IgD-negative memory B cell (primary cell): ENCODE results near the gene GPATCH2. TPM values are rescaled to one million over a fixed set of nuclear protein-coding genes. Genes with fewer than 3 reads are reported as not detected.

Source experiments
- H3K27ac Mint-ChIP-seq, 3 donors: one replicate each; pipeline ENCODE4 v1.8.0; 2020 to 2022; ENCODE audit warnings: mild to moderate bottlenecking in 3 of 3, mixed read lengths in 3 of 3, moderate library complexity in 1 of 3
- H3K27me3 Mint-ChIP-seq: one replicate; pipeline ENCODE4 v1.8.0; 2021; ENCODE audit warnings: mixed read lengths
- H3K36me3 Mint-ChIP-seq: one replicate; pipeline ENCODE4 v1.8.0; 2020; ENCODE audit warnings: mild to moderate bottlenecking, mixed read lengths
- H3K4me1 Mint-ChIP-seq, 3 donors: one replicate each; pipeline ENCODE4 v1.8.0; 2020 to 2022; ENCODE audit warnings: mixed read lengths in 3 of 3, mild to moderate bottlenecking in 1 of 3
- H3K4me3 Mint-ChIP-seq, 4 donors: one replicate each; pipeline ENCODE4 v1.8.0; 2020 to 2022; ENCODE audit warnings: mild to moderate bottlenecking in 4 of 4, mixed read lengths in 4 of 4, moderate library complexity in 3 of 4
- H3K9me3 Mint-ChIP-seq, 3 donors: one replicate each; pipeline ENCODE4 v1.8.0; 2020 to 2021; ENCODE audit warnings: mixed read lengths in 3 of 3, mild to moderate bottlenecking in 1 of 3
- polyA plus RNA-seq: library from polyadenylated mRNA; unstranded; fragments of 300-500 nt; fragmentation: Illumina TruSeq; gene quantifications from one replicate; pipeline ENCODE4 v1.2.3, GENCODE V29; 2021

Gene GPATCH2
- polyA plus RNA-seq = 2.9 TPM

DNA sequence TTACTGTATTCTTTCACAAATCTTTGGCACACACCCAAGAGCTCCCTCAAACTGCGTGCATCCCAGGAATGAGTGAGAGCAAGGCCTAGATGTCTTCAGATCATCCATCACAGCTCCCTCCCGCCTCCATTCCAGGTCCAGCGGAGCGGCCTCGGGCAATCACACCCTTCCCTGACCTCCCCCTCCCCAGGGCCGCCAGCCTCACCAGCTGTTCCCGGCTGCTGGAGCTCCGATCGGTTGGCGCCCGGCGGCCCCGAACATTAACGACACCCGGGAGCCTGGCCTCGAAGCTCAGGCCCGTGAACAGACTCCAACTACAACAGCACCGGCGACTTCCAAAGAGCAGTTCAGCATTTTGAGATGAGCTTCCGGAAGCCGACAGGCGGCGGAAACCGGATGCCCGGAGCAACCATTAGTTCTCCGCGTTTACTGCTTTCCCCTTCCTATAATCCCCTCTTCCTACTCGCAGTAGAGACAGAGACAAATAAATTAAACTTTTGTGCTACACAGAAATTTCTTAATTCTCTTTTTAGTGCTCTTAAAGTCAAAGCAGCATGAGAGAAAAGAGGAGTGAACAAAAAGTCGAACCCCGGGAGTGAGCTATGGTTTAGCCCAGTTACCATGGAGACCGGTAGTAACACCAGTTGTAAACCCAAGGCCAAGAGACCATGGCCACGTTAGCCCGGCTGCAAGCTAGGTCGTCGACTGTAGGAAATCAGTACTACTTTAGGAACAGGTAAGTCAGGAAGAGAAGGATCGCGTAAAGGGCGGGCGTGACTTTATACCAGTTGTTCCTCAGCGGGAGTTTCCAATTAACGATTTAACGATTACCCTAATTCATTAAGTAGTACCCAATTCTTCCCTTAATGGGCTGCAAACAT is at the start of gene GPATCH2, which contains the start of gene SPATA17:
TSS of gene GPATCH2 (minus strand) at position 380 of the 881 bp plus-strand sequence. CDS start at position 261, 119 bp downstream.
TSS of gene SPATA17 (plus strand) at position 634 of the 881 bp plus-strand sequence. CDS start at position 669, 35 bp downstream.
- H3K27me3 Mint-ChIP-seq = peaks cover 1% of the 10 kb centered on the region
- H3K9me3 Mint-ChIP-seq = no peaks in the 10 kb centered on the region
- peaks cover 9 to 27% (median 14%) of the 10 kb centered on the region in 3 donors for H3K4me1 Mint-ChIP-seq
- no peaks in the 10 kb centered on the region for H3K36me3 Mint-ChIP-seq
- H3K4me3 Mint-ChIP-seq = peak within 1 kb of the TSS; percentile 92 to 100 (median 98)
- peak within 1 kb of the TSS; percentile 98 to 100 (median 100) for H3K27ac Mint-ChIP-seq

DNA sequence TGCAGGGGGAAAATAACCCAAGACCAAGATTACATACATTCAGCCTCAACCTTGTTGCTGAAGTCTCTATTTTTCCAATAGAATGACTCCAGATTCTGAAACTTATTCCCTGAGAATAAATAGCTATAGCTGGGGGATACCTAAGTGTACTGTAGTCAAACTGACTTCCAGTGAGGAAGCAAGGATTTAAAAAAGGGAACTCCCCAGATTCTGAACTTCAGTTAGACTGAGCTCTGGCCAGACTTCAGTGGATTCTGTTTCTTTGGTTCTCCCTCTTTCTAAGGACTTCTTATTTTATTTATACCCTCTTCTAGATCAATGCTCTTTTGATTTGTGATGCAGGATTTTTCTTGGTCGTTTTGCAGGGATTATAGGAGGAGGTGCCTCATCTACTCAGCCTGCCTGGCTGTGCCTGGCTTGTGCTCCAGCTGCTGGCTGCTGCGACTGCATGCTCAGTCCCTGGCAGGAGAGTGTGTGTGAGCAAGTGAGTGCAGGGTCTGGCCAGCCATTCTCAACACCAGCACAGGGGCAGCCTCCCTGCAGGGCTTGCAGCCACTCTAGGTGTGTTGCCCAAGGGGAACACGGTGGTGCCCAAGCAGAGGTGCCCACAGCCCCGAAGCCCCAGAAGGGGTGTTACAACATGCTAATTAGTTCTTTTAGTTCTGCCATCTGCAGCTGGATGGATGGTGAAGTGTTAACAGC is 43.3 kb upstream of the GPATCH2 start:
- no peaks in the 10 kb centered on the region for H3K27me3 Mint-ChIP-seq
- H3K4me3 Mint-ChIP-seq = no peak overlapping the region
- H3K36me3 Mint-ChIP-seq = no peaks in the 10 kb centered on the region
- H3K4me1 Mint-ChIP-seq = peaks cover 0 to 5% (median 0%) of the 10 kb centered on the region in 3 donors
- no peaks in the 10 kb centered on the region for H3K9me3 Mint-ChIP-seq
- H3K27ac Mint-ChIP-seq = no peak overlapping the region

DNA sequence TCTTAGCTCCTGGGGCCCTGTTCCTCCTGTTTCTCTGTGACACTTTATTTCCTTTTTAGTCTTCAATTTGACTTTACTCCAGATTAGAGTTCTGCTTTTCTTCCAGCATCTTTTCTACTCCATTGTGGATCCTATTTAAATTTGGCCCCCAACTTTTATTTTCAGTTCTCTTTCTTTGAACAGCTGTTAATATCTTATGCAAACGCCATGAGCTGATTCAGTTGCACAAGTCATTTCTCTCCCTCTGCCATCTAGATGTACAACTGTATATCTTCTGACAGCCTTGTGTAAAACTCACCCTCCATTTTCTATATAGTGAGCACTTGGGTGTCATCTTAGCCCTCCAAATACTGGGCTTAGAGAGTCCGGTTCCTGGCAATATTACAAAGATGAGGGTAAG is 42.5 kb upstream of the GPATCH2 start:
- H3K36me3 Mint-ChIP-seq = no peaks in the 10 kb centered on the region
- no peak overlapping the region for H3K4me3 Mint-ChIP-seq
- H3K27ac Mint-ChIP-seq = no peak overlapping the region
- peaks cover 0 to 5% (median 0%) of the 10 kb centered on the region in 3 donors for H3K4me1 Mint-ChIP-seq
- H3K9me3 Mint-ChIP-seq = no peaks in the 10 kb centered on the region
- H3K27me3 Mint-ChIP-seq = no peaks in the 10 kb centered on the region

DNA sequence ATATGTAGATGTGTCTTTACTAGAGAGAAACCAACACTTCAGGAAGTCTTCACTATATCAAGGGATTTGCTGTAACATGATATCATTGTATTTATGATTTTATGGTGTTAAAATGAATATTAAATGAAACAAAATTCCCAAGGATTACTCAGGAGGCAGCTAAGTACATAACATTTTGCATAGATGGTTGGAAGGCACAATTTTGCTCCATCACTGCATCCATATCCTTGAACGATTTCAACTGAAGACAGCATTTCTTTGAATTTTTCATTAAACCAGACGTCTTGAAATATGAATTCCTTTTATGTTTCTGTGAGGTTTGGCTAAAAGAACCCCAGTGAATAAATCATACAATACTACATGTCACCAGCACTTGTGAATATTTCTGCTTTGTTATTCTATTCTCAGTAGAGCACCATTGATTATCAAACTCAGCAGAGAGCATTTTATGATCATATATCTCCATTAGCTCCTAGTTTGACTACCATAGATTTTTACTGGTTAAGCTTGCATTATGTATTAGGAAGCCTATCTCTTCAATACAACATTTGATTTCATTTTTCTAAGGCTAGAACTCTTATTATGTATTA is 37.6 kb upstream of the GPATCH2 start:
- peaks cover 0 to 2% (median 0%) of the 10 kb centered on the region in 3 donors for H3K4me1 Mint-ChIP-seq
- no peaks in the 10 kb centered on the region for H3K9me3 Mint-ChIP-seq

DNA sequence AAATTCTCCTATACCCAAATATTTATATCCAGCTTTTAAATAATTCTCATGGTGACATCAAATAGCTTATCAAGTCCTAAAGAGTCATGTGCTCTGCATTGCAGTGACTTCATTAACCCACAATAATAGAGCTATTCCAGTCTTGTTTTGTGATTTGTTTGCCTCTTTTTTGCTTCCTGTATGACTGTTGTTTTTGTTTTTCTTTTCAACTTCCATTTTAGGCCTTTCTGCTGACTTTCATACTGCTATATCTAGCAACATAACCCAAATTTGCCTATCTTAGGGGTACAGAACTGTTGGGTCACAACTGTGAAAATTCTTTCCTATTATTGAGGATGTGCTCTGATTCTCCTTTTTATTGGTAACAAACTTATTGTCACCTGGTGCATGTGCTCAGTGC is 30.5 kb upstream of the GPATCH2 start:
- H3K4me3 Mint-ChIP-seq = no peak overlapping the region
- H3K9me3 Mint-ChIP-seq = no peaks in the 10 kb centered on the region
- no peaks in the 10 kb centered on the region for H3K36me3 Mint-ChIP-seq
- no peaks in the 10 kb centered on the region for H3K4me1 Mint-ChIP-seq
- no peak overlapping the region for H3K27ac Mint-ChIP-seq
- no peaks in the 10 kb centered on the region for H3K27me3 Mint-ChIP-seq

More for the DNA sequence above, 37.6 kb upstream of the GPATCH2 start:
- H3K27ac Mint-ChIP-seq = no peak overlapping the region
- no peaks in the 10 kb centered on the region for H3K36me3 Mint-ChIP-seq
- H3K27me3 Mint-ChIP-seq = no peaks in the 10 kb centered on the region
- H3K4me3 Mint-ChIP-seq = no peak overlapping the region

DNA sequence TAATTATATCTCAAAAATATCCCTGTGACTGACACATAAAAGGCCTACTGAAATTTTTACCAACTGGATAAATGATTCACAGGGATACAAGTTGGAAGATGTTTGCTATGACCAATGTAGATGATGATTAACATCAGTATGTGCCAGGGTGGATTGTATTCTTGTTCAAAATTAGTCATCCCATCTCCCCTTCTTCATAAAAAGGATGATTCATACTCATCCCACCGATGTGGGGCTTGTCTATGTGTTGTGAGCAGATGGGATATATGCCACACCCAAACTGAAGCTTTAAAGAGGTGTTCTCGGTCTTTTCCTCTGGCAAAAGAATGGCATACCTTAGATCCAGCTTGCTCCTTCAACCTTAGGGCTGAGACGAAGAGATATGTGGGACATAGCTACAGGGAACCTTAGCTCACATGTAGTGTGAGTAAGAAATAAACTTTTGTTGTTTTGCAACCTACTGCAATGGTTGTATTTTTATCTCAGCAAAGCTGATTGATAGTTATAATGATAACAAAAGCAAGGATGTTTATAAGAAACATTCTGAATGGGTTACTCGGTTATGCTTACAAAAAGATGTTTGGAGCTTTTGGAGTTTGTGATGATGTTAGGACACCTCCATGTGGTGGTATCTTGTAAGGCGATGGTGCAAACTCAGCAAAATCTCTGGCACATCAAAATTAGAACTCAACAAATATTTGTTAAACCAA is 29.6 kb upstream of the GPATCH2 start:
- Mint-ChIP-seq H3K27me3 (no peaks in the 10 kb centered on the region), H3K4me3 (no peak overlapping the region), H3K27ac (no peak overlapping the region), H3K36me3 (no peaks in the 10 kb centered on the region), H3K9me3 (no peaks in the 10 kb centered on the region), H3K4me1 (no peaks in the 10 kb centered on the region)

DNA sequence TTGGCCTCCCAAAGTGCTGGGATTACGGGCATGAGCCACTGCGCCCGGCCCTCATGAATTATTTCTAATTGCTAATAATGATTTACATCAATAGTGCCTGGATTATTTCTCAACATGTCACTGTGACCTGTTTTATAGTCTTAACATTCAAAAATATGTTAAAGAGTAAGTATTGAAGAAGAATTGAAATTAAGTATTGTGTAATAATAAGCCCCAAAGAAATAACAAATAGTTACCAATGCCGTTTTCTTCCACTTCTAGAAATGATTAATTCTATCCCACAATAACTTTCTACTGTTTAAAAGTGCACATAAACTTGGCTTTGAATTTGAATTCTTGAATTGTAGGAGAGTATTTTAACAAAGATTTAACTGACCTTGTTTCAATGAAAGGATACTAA is 19.8 kb upstream of the GPATCH2 start:
- Mint-ChIP-seq H3K36me3 (no peaks in the 10 kb centered on the region), H3K4me1 (no peaks in the 10 kb centered on the region), H3K27me3 (peaks cover 3% of the 10 kb centered on the region), H3K4me3 (no peak overlapping the region), H3K9me3 (peaks cover 0 to 1% (median 0%) of the 10 kb centered on the region in 3 donors), H3K27ac (no peak overlapping the region)

DNA sequence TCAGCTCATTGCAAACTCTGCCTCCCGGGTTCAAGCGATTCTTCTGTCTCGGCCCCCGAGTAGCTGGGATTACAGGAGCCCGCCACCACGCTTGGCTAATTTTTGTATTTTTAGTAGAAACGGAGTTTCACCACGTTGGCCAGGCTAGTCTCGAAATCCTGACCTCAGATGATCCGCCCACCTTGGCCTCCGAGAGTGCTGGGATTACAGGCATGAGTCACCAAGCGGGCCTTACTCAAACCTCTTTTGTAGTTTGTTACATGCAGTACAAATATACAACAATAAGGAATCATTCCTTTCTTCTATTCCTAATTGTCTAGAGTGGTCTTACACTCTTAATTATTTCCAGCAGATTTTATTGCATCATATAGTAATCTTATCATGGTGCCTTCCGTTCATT is 16.9 kb upstream of the GPATCH2 start:
- Mint-ChIP-seq H3K27me3 (peaks cover 5% of the 10 kb centered on the region), H3K27ac (no peak overlapping the region), H3K36me3 (no peaks in the 10 kb centered on the region), H3K4me3 (no peak overlapping the region), H3K9me3 (peaks cover 0 to 1% (median 0%) of the 10 kb centered on the region in 3 donors), H3K4me1 (no peaks in the 10 kb centered on the region)

DNA sequence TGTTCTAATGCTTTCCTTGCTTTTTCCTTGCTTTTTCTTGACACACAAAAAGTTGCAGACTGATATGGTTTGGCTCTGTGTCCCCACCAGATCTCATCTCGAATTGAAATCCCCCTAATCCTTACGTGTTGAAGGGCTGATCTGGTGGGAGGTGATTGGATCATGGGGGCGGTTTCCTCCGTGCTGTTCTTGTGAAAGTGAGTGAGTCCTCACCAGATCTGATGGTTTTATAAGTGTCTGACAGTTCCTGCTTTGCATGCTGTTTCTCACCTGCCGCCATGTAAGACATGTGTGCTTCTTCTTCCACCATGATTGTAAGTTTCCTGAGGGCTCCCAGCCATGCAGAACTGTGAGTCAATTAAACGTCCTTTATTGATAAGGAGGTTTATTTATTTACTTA is 11.6 kb upstream of the GPATCH2 start:
- Mint-ChIP-seq H3K27ac (no peak overlapping the region), H3K4me3 (no peak overlapping the region), H3K36me3 (no peaks in the 10 kb centered on the region), H3K9me3 (peaks cover 0 to 5% (median 1%) of the 10 kb centered on the region in 3 donors), H3K27me3 (peaks cover 4% of the 10 kb centered on the region), H3K4me1 (no peaks in the 10 kb centered on the region)

DNA sequence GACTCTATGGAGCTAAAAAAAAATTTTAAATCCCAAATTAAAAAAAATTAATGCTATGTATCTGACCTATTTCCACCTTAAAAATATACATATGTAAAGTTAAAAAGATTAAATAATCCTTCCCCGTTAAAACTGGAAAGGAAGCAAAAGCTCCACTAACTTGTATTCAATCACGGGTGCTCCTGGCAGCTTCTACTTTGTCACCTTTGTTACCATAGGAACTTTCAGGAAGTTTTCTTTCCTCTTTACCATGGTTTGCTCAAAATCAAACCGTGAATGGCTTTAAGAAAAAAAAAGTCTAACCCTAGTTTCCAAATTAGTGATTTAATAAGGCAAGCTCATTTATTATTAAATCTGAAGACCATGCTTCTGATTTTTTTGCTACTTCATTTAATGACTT is 3.5 kb downstream of the GPATCH2 start:
- Mint-ChIP-seq H3K4me1 (peaks cover 16 to 28% (median 19%) of the 10 kb centered on the region in 3 donors), H3K27me3 (no peaks in the 10 kb centered on the region), H3K36me3 (no peaks in the 10 kb centered on the region)

DNA sequence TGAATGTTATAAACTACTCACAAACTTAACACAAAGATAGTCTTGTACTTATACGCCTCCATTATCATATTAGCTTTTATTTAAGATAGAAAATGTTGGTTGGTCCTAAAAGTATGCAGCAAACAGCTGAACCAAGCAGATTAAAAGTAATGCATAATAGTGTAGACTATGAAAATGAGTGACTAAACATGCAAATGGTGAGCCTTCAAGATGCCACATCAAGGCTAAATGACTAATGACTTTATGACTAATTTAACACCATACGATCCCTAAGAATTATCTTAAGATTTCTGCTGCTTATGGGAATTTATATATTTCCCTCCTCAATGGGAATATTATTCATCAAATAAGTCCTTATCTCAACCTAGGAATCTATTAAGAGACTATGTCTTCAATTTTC is 4.6 kb downstream of the GPATCH2 start:
- no peaks in the 10 kb centered on the region for H3K27me3 Mint-ChIP-seq
- no peak overlapping the region for H3K4me3 Mint-ChIP-seq
- H3K27ac Mint-ChIP-seq = no peak overlapping the region
- H3K36me3 Mint-ChIP-seq = no peaks in the 10 kb centered on the region
- peaks cover 18 to 31% (median 19%) of the 10 kb centered on the region in 3 donors for H3K4me1 Mint-ChIP-seq
- no peaks in the 10 kb centered on the region for H3K9me3 Mint-ChIP-seq

More for the DNA sequence above, 3.5 kb downstream of the GPATCH2 start:
- Mint-ChIP-seq H3K9me3 (no peaks in the 10 kb centered on the region), H3K4me3 (no peak overlapping the region), H3K27ac (no peak overlapping the region)

DNA sequence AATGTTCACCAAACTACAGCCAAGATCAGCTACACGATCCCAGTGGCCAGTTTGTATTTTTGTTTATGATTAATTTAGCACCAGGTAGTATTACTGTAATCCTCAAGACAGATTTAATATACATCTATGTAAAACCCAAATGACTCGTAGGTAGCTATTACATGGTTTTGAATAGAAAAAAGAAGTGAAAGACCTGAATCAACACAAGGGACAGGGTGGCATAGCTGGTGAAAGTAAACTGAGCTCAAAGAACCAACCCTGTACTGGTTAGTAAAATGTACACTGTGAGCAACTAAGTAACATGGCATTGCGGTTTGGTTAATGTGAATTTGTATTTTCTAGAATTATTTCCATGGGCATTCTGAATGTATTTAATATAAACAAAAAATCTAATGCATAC is 8.8 kb downstream of the GPATCH2 start:
- peaks cover 7 to 16% (median 13%) of the 10 kb centered on the region in 3 donors for H3K4me1 Mint-ChIP-seq
- peak overlapping the region in 2 of 4 donors; percentile 3 to 11 for H3K4me3 Mint-ChIP-seq
- H3K9me3 Mint-ChIP-seq = no peaks in the 10 kb centered on the region
- no peak overlapping the region for H3K27ac Mint-ChIP-seq
- peaks cover 8% of the 10 kb centered on the region for H3K36me3 Mint-ChIP-seq
- H3K27me3 Mint-ChIP-seq = no peaks in the 10 kb centered on the region

DNA sequence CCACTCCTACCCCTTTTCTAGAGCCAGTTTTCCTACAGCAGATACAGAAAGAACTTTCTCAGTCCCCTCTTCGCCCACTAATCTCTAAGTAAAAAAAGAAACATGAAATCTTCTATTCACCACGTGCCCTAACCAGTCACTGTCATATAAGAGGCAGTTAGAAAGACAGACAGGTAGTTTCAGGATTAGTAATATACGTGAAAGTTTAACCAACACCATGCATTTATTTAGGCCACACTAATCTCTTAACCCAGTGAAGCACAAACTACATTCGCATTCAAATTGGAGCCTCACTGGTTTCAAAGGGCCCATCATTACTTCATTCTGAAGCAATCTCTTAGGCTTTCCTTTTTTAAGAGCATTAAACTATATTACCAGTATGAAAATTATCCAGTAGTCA is 10.1 kb downstream of the GPATCH2 start:
- H3K27ac Mint-ChIP-seq = no peak overlapping the region
- H3K9me3 Mint-ChIP-seq = no peaks in the 10 kb centered on the region
- H3K4me3 Mint-ChIP-seq = no peak overlapping the region
- H3K4me1 Mint-ChIP-seq = peaks cover 7 to 16% (median 16%) of the 10 kb centered on the region in 3 donors
- H3K27me3 Mint-ChIP-seq = no peaks in the 10 kb centered on the region
- peaks cover 8% of the 10 kb centered on the region for H3K36me3 Mint-ChIP-seq

DNA sequence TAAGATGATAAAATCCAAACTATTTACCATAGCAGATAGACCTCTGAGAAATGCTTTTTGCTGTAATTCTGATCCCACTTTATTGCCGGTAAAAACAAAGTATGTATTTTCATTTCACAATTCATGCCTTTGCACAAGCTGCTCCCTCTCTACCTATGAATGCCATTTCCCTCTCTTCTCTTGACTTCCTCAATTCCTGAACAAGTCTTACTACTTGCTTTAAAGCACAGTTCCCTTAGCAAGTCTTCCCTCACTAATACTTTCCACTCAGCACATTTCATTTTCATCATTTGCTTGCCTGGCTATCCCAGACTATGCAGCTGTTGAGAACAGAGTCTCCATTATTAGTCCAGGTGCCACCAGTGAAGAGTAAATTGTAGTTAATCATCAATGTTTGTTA is 13.8 kb downstream of the GPATCH2 start:
- peaks cover 11% of the 10 kb centered on the region for H3K36me3 Mint-ChIP-seq
- no peaks in the 10 kb centered on the region for H3K9me3 Mint-ChIP-seq
- H3K27ac Mint-ChIP-seq = no peak overlapping the region
- peaks cover 2 to 14% (median 10%) of the 10 kb centered on the region in 3 donors for H3K4me1 Mint-ChIP-seq
- H3K4me3 Mint-ChIP-seq = no peak overlapping the region
- no peaks in the 10 kb centered on the region for H3K27me3 Mint-ChIP-seq
